ENCODE results near the gene FNDC3A. TPM values are rescaled to one million over a fixed set of nuclear protein-coding genes. Genes with fewer than 3 reads are reported as not detected.

FNDC3A gene
- total RNA-seq, 1 donor from 2014 or later: 69.3 TPM

- Histone ChIP-seq H3F3A (ENCODE audit: low read depth) (peaks cover 12% of the 10 kb centered on the region), H2AFZ (replicated peaks) (peak within 1 kb of the TSS; percentile 100), H4K20me1 (ENCODE audit: low read depth) (no peaks in the 10 kb centered on the region), H3K79me2 (ENCODE audit: low read depth) (no peaks in the 10 kb centered on the region), H3K36me3 (no peaks in the 10 kb centered on the region), H3K4me3 (peak within 1 kb of the TSS; percentile 76), H3K27ac (no peak within 1 kb of the TSS), H3K27me3 (no peaks in the 10 kb centered on the region), H3K4me1 (peaks cover 10% of the 10 kb centered on the region), H3K9me3 (ENCODE audit: low read depth) (no peaks in the 10 kb centered on the region), H3K4me2 (peak within 1 kb of the TSS; percentile 93), H3K9ac (peak within 1 kb of the TSS; percentile 56)
- peak; percentile 99 for DNase-seq (ENCODE audit: low spot score)
- Mint-ChIP-seq H3K9me3 (no peaks in the 10 kb centered on the region), H3K27me3 (ENCODE audit: insufficient read depth, low read depth) (peaks cover 3% of the 10 kb centered on the region), H3K4me1 (peaks cover 18% of the 10 kb centered on the region), H3K4me3 (peak within 1 kb of the TSS; percentile 97), H3K27ac (peak within 1 kb of the TSS; percentile 98), H3K36me3 (no peaks in the 10 kb centered on the region)
- TF ChIP-seq EZH2phosphoT487 (IDR thresholded peaks at IDR 0.05): no peak
- TF ChIP-seq CTCF (IDR thresholded peaks at IDR 0.05): no peak
- no peak for TF ChIP-seq EZH2 (IDR thresholded peaks at IDR 0.05)
Observed at GRCh38 chr13:49247643-49248621, 272.2 kb downstream of the FNDC3A start, which contains the start of gene CDADC1. TSS of gene CDADC1 (plus strand) at chr13:49247925. CDS start at chr13:49248038, 113 bp downstream.

GRCh38 chr13:49248622-49249002 is 272.9 kb downstream of the FNDC3A start:
- Mint-ChIP-seq H3K9me3 (no peaks in the 10 kb centered on the region), H3K36me3 (no peaks in the 10 kb centered on the region), H3K4me1 (peaks cover 18% of the 10 kb centered on the region), H3K27ac (peak overlapping the region; percentile 98), H3K4me3 (peak overlapping the region; percentile 97), H3K27me3 (ENCODE audit: insufficient read depth, low read depth) (peaks cover 3% of the 10 kb centered on the region)
- Histone ChIP-seq H4K20me1 (ENCODE audit: low read depth) (no peaks in the 10 kb centered on the region), H3K4me3 (peak overlapping the region; percentile 76), H3K27me3 (no peaks in the 10 kb centered on the region), H3K4me2 (peak overlapping the region; percentile 93), H3K36me3 (no peaks in the 10 kb centered on the region), H3K9me3 (ENCODE audit: low read depth) (no peaks in the 10 kb centered on the region), H3K27ac (no peak overlapping the region), H3F3A (ENCODE audit: low read depth) (peaks cover 12% of the 10 kb centered on the region), H3K9ac (peak overlapping the region; percentile 46), H2AFZ (replicated peaks) (peak overlapping the region; percentile 94), H3K79me2 (ENCODE audit: low read depth) (no peaks in the 10 kb centered on the region), H3K4me1 (peaks cover 10% of the 10 kb centered on the region)
- TF ChIP-seq EZH2 (IDR thresholded peaks at IDR 0.05) (no peak), CTCF (IDR thresholded peaks at IDR 0.05) (no peak), EZH2phosphoT487 (IDR thresholded peaks at IDR 0.05) (no peak)
- peak; percentile 4 for DNase-seq (ENCODE audit: low spot score)

GRCh38 chr13:49251326-49251725 is 275.6 kb downstream of the FNDC3A start:
- Mint-ChIP-seq H3K36me3 (peaks cover 2% of the 10 kb centered on the region), H3K27me3 (ENCODE audit: insufficient read depth, low read depth) (peaks cover 3% of the 10 kb centered on the region), H3K4me1 (peaks cover 15% of the 10 kb centered on the region), H3K27ac (no peak overlapping the region), H3K4me3 (no peak overlapping the region), H3K9me3 (no peaks in the 10 kb centered on the region)
- H3K9ac ChIP-seq: no peak overlapping the region
- no peaks in the 10 kb centered on the region for H3K36me3 ChIP-seq
- H2AFZ ChIP-seq (replicated peaks): no peak overlapping the region
- H3K4me2 ChIP-seq: no peak overlapping the region
- TF ChIP-seq EZH2 (IDR thresholded peaks at IDR 0.05) (no peak), CTCF (IDR thresholded peaks at IDR 0.05) (no peak), EZH2phosphoT487 (IDR thresholded peaks at IDR 0.05) (no peak)
- no peaks in the 10 kb centered on the region for H3K27me3 ChIP-seq
- H3F3A ChIP-seq (ENCODE audit: low read depth): peaks cover 12% of the 10 kb centered on the region
- no peaks in the 10 kb centered on the region for H4K20me1 ChIP-seq (ENCODE audit: low read depth)
- no peaks in the 10 kb centered on the region for H3K79me2 ChIP-seq (ENCODE audit: low read depth)
- no peak overlapping the region for H3K4me3 ChIP-seq
- peaks cover 10% of the 10 kb centered on the region for H3K4me1 ChIP-seq
- no peak overlapping the region for H3K27ac ChIP-seq
- H3K9me3 ChIP-seq (ENCODE audit: low read depth): no peaks in the 10 kb centered on the region
- no peak for DNase-seq (ENCODE audit: low spot score)

Measured in neural progenitor cell (in vitro differentiated cells).